TTC549 (cell line): Measurements from ENCODE around the gene H19.

Source experiments
- FAIRE-seq: peaks from 2 replicates; lab custom pipeline; 2012; peaks lifted over from hg19 to GRCh38; lab: Jason Lieb, UNC

Gene H19

GRCh38 chr11:1946812-1947484 is 50.7 kb downstream of the H19 start, which contains the start of gene MRPL23:
Gene MRPL23, plus strand, starts transcription at chr11:1947332. Its CDS starts 31 bp downstream, at chr11:1947363.
- no peak for FAIRE-seq
